ENCODE results near the gene EHBP1L1.

DNA sequence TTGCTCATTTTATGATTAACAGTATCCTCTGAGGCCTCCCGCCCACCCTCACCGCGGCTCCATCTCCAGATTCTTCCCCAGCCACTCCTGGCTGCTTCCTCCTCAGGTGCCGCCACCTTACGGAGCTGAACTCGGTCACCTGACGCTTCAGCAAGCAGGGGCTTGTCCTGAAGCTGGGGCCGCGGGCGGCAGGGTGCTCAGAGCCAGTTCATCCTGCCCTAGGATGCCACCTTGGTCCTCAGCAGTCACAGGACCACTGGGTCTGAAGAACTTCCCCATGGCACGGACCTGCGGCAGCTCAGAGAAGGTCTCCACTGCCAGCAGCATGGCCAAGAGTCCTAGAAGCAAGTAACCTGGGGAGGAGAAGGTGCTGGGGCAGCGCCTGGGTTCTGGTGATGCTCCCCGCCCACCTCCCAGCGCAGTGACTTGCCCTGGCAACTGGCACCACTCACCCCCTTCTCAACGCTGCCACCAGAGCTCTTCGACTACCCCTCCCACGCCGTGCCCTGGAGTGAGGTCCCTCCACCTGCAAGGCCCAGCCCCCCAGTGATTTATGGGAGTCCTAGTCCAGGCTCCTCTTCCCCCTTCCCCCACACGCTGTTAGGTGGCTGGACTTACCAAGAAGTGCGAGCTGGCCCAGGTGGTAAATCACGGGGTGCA, 17.1 kb downstream of the EHBP1L1 start:
- TF ChIP-seq, protein P1, sequence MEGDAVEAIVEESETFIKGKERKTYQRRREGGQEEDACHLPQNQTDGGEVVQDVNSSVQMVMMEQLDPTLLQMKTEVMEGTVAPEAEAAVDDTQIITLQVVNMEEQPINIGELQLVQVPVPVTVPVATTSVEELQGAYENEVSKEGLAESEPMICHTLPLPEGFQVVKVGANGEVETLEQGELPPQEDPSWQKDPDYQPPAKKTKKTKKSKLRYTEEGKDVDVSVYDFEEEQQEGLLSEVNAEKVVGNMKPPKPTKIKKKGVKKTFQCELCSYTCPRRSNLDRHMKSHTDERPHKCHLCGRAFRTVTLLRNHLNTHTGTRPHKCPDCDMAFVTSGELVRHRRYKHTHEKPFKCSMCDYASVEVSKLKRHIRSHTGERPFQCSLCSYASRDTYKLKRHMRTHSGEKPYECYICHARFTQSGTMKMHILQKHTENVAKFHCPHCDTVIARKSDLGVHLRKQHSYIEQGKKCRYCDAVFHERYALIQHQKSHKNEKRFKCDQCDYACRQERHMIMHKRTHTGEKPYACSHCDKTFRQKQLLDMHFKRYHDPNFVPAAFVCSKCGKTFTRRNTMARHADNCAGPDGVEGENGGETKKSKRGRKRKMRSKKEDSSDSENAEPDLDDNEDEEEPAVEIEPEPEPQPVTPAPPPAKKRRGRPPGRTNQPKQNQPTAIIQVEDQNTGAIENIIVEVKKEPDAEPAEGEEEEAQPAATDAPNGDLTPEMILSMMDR (tag by site-specific recombination; IDR thresholded peaks at IDR 0.05): no peak
- no peak for TF ChIP-seq ZSCAN30 (tag by site-specific recombination; IDR thresholded peaks at IDR 0.05)
